HG03280 (cell line): ENCODE results near the gene RYR1.
A peak's percentile ranks its signal among the peaks of the same experiment; 100 is the strongest.
"Not testable (repeated sequence)": the region's sequence is repeated elsewhere in the genome, so short reads cannot be mapped to it uniquely, and the experiment has no call there.

ENCODE experiments used
- ATAC-seq: cut with Tn5 transposase; IDR thresholded peaks from one replicate; pipeline ENCODE4 v1.9.1; 2021; ENCODE audit warnings: mild to moderate bottlenecking, moderate library complexity; ENCODE audit not compliant: unreplicated experiment

Gene RYR1

GRCh38 chr19:38537071-38537936 is 103.8 kb downstream of the RYR1 start:
- no peak for ATAC-seq

GRCh38 chr19:38538386-38538785 is 104.9 kb downstream of the RYR1 start:
- no peak for ATAC-seq

GRCh38 chr19:38538793-38539528 is 105.5 kb downstream of the RYR1 start:
- ATAC-seq, result no peak

GRCh38 chr19:38539751-38540150 is 106.3 kb downstream of the RYR1 start:
- ATAC-seq, result no peak

- ATAC-seq, result no peak
Measured at GRCh38 chr19:38542040-38542439, 108.5 kb downstream of the RYR1 start.

GRCh38 chr19:38543286-38543806 is 109.9 kb downstream of the RYR1 start:
- no peak for ATAC-seq

GRCh38 chr19:38543807-38544568 is 110.5 kb downstream of the RYR1 start:
- peak; percentile 50 for ATAC-seq

- no peak for ATAC-seq
Measured at GRCh38 chr19:38544569-38545315, 111.3 kb downstream of the RYR1 start.

- no peak for ATAC-seq
Measured at GRCh38 chr19:38545596-38545995, 112.1 kb downstream of the RYR1 start.

- no peak for ATAC-seq
Measured at GRCh38 chr19:38547421-38547820, 113.9 kb downstream of the RYR1 start.

GRCh38 chr19:38549061-38549460 is 115.6 kb downstream of the RYR1 start:
- ATAC-seq, result no peak

GRCh38 chr19:38549942-38550341 is 116.5 kb downstream of the RYR1 start:
- ATAC-seq, result no peak

GRCh38 chr19:38550376-38550775 is 116.9 kb downstream of the RYR1 start:
- no peak for ATAC-seq

- peak; percentile 47 for ATAC-seq
Measured at GRCh38 chr19:38551450-38551813, 117.9 kb downstream of the RYR1 start.

GRCh38 chr19:38553239-38553638 is 119.7 kb downstream of the RYR1 start:
- not testable (repeated sequence) for ATAC-seq

GRCh38 chr19:38554676-38555141 is 121.2 kb downstream of the RYR1 start:
- ATAC-seq, result no peak

GRCh38 chr19:38555200-38555599 is 121.7 kb downstream of the RYR1 start:
- ATAC-seq, result no peak

GRCh38 chr19:38556521-38557174 is 123.2 kb downstream of the RYR1 start:
- ATAC-seq, result no peak

- ATAC-seq, result peak; percentile 49
Measured at GRCh38 chr19:38557205-38557799, 123.8 kb downstream of the RYR1 start.
